GM12878 (cell line): ENCODE results near the gene PAXX. TPM values are rescaled to one million over a fixed set of nuclear protein-coding genes. Genes with fewer than 3 reads are reported as not detected.

Source experiments
- ATF2 ChIP-seq: IDR thresholded peaks from 2 replicates; pipeline ENCODE4 v1.6.1; 2012; ENCODE audit warnings: low read length, inconsistent platforms
- DPF2 ChIP-seq: fragments of 450-650 bp; IDR thresholded peaks from 2 replicates; pipeline ENCODE4 v1.6.1; 2017; ENCODE audit warnings: mild to moderate bottlenecking
- MAX ChIP-seq: IDR thresholded peaks from 2 replicates; pipeline ENCODE4 v1.6.1; 2012; ENCODE audit warnings: low read depth, low read length, improper control_type of control experiment
- MYC ChIP-seq: IDR thresholded peaks from 2 replicates; pipeline ENCODE4 v1.6.1; 2011; ENCODE audit warnings: mild to moderate bottlenecking, low read length, moderate library complexity, inconsistent platforms; ENCODE audit not compliant: insufficient read depth, insufficient replicate concordance, insufficient read length, severe bottlenecking
- SKIL ChIP-seq: fragments of 450-650 bp; IDR thresholded peaks from 2 replicates; pipeline ENCODE4 v1.6.1; 2017; ENCODE audit warnings: mild to moderate bottlenecking, low read depth, inconsistent platforms; ENCODE audit not compliant: poor library complexity, severe bottlenecking
- TCF3 ChIP-seq: IDR thresholded peaks from 2 replicates; pipeline ENCODE4 v1.6.1; 2012; ENCODE audit warnings: low read depth, mild to moderate bottlenecking, low read length, borderline replicate concordance; ENCODE audit not compliant: insufficient read depth
- ZNF592 ChIP-seq: fragments of 450-650 bp; IDR thresholded peaks from 2 replicates; pipeline ENCODE4 v1.6.1; 2017; ENCODE audit warnings: mild to moderate bottlenecking, moderate library complexity
- polyA plus RNA-seq, 11 experiments: library from polyadenylated mRNA; depleted of rRNA in 4 of 11; unstranded in 6 of 11; stranded (reverse) in 5 of 11; fragments of >200 nt; fragmentation: Nextera tagmentation in 4 of 11; fragmentation: Illumina TruSeq in 1 of 11; extraction: Ambion mirVana in 4 of 11; extraction: Trizol in 1 of 11; gene quantifications; 1 replicate in 1 of 11; 2 replicates in 10 of 11; pipeline versions ENCODE4 v1.2.1 to v1.2.3, GENCODE V29; 2011 to 2016; ENCODE audit warnings: inconsistent platforms in 2 of 11, missing spikeins in 2 of 11, low read depth in 1 of 11
- total RNA-seq, 4 experiments: library from RNA; depleted of rRNA in 3 of 4; stranded (reverse); fragments of >200 nt in 3 of 4; fragmentation: Illumina TruSeq in 1 of 4; extraction: Trizol in 1 of 4; gene quantifications; 2 replicates each; pipeline versions ENCODE4 v1.2.1 to v1.2.3, GENCODE V29; 2013 to 2021

The PAXX gene
- total and polyA plus RNA-seq, 10 of the 15 experiments (the other 5 are each of a cell fraction or from before 2014, with no cell fraction given), result 0.18 to 60.6 (median 29.5) TPM

GRCh38 chr9:136960938-136961275 is 31.3 kb upstream of the PAXX start (continued):
- TF ChIP-seq ZNF592 (no peak), MAX (no peak), MYC (no peak), ATF2 (no peak), DPF2 (no peak), TCF3 (no peak), SKIL (no peak)
